Testis (tissue), 3 donors: Measurements from ENCODE around the gene DCST1. TPM values are rescaled to one million over a fixed set of nuclear protein-coding genes. Genes with fewer than 3 reads are reported as not detected.

ENCODE experiments used
- DNase-seq: peaks from one replicate; pipeline ENCODE4 v3.0.0-alpha.2; 2019
- H3K27ac ChIP-seq, 2 donors: fragments of 200-600 bp; sonication (generic); one replicate each; pipeline ENCODE4 v1.5.1; 2019
- H3K27me3 ChIP-seq: fragments of 200-600 bp; sonication (generic); one replicate; pipeline ENCODE4 v1.5.1; 2019
- H3K36me3 ChIP-seq: fragments of 200-600 bp; sonication (generic); one replicate; pipeline ENCODE4 v1.5.1; 2017; ENCODE audit warnings: low read depth; ENCODE audit errors: missing control alignments
- H3K4me1 ChIP-seq: fragments of 200-600 bp; sonication (generic); one replicate; pipeline ENCODE4 v1.5.1; 2019
- H3K4me3 ChIP-seq, 2 donors: fragments of 200-600 bp; sonication (generic); one replicate each; pipeline ENCODE4 v1.5.1; 2017 to 2019
- H3K9me3 ChIP-seq: fragments of 200-600 bp; sonication (generic); one replicate; pipeline ENCODE4 v1.5.1; 2017
- CTCF ChIP-seq, 3 experiments: fragments of 450-650 bp in 2 of 3; fragments of 200-600 bp in 1 of 3; sonication (generic) in 1 of 3; IDR thresholded peaks; one replicate each; pipeline ENCODE4 v1.5.1; 2016 to 2019; ENCODE audit warnings: antibody characterized with exemption in 3 of 3, mild to moderate bottlenecking in 2 of 3, moderate library complexity in 1 of 3
- POLR2A ChIP-seq: fragments of 450-650 bp; IDR thresholded peaks from one replicate; pipeline ENCODE4 v1.6.1; 2017; ENCODE audit warnings: antibody characterized with exemption, mild to moderate bottlenecking, moderate library complexity
- WGBS, 2 donors: methylation state at CpG; one replicate each; pipeline ENCODE4 v1.1.5; 2018; 5-methylcytosine and 5-hydroxymethylcytosine counted together
- intact Hi-C: fragments of 100-400 bp; cut with DNase I; formaldehyde crosslinking; loops from one replicate; pipeline ENCODE4 v1.15.1; 2023; ENCODE audit warnings: low total_unique reads
- polyA plus RNA-seq: library from polyadenylated mRNA; stranded (reverse); fragments of 350-450 nt; fragmentation: Illumina TruSeq; extraction: RNeasy Lipid Tissue Mini Kit (QIAGEN cat#74804); gene quantifications from one replicate; pipeline ENCODE4 v1.2.3, GENCODE V29; 2014; ENCODE audit warnings: low read depth, low replicate concordance; ENCODE audit not compliant: insufficient read depth
- total RNA-seq, 2 donors: library from RNA; depleted of rRNA; stranded (reverse); fragments of >200 nt; gene quantifications; one replicate each; pipeline ENCODE4 v1.2.3, GENCODE V29; 2016

DCST1 gene
- total and polyA plus RNA-seq, 3 donors from 2014 or later = 4.5 to 15.2 (median 9.4) TPM

- DNase-seq = no peak
- H3K9me3 ChIP-seq = no peaks in the 10 kb centered on the region
- peaks cover 21% of the 10 kb centered on the region for H3K4me1 ChIP-seq
- H3K4me3 ChIP-seq = peak overlapping the region; percentile 67 to 82
- intact Hi-C loops = no loop called here
- H3K36me3 ChIP-seq = no peaks in the 10 kb centered on the region
- no peaks in the 10 kb centered on the region for H3K27me3 ChIP-seq
- 0 to 2% methylated on average over 16 to 26 of the region's 27 CpGs for WGBS, 2 donors
- H3K27ac ChIP-seq = peak overlapping the region; percentile 67 to 88
- TF ChIP-seq CTCF (IDR thresholded peaks at IDR 0.05) = no peak
- no peak for TF ChIP-seq POLR2A
Observed at GRCh38 chr1:155051777-155052398, 18.3 kb downstream of the DCST1 start.

GRCh38 chr1:155052439-155053395, 19.1 kb downstream of the DCST1 start:
- WGBS, 2 donors = 54 to 67% methylated on average over 11 to 12 of the region's 12 CpGs
- intact Hi-C loops = no loop called here
- no peak for DNase-seq
- peak overlapping the region; percentile 67 to 82 for H3K4me3 ChIP-seq
- TF ChIP-seq CTCF (IDR thresholded peaks at IDR 0.05) = no peak
- TF ChIP-seq POLR2A = no peak
- no peaks in the 10 kb centered on the region for H3K36me3 ChIP-seq
- H3K27ac ChIP-seq = no peak overlapping the region
- H3K9me3 ChIP-seq = no peaks in the 10 kb centered on the region
- H3K4me1 ChIP-seq = peaks cover 21% of the 10 kb centered on the region
- H3K27me3 ChIP-seq = no peaks in the 10 kb centered on the region

- Histone ChIP-seq H3K36me3 (no peaks in the 10 kb centered on the region), H3K4me1 (peaks cover 21% of the 10 kb centered on the region)
- intact Hi-C loops = no loop called here
Observed at GRCh38 chr1:155053531-155054105, 20.0 kb downstream of the DCST1 start.

GRCh38 chr1:155057104-155057503, 23.5 kb downstream of the DCST1 start:
- intact Hi-C loops = no loop called here
- Histone ChIP-seq H3K27ac (no peak overlapping the region), H3K36me3 (no peaks in the 10 kb centered on the region)

More at GRCh38 chr1:155053531-155054105, 20.0 kb downstream of the DCST1 start:
- Histone ChIP-seq H3K27ac (no peak overlapping the region), H3K9me3 (no peaks in the 10 kb centered on the region), H3K27me3 (no peaks in the 10 kb centered on the region), H3K4me3 (no peak overlapping the region)
- TF ChIP-seq CTCF (IDR thresholded peaks at IDR 0.05) = no peak
- TF ChIP-seq POLR2A = no peak
- no peak for DNase-seq
- WGBS, 2 donors = 89 to 95% methylated on average over 7 of the region's 7 CpGs

More at GRCh38 chr1:155057104-155057503, 23.5 kb downstream of the DCST1 start:
- 91 to 94% methylated on average over 6 to 8 of the region's 8 CpGs for WGBS, 2 donors
- TF ChIP-seq CTCF (IDR thresholded peaks at IDR 0.05) = no peak
- no peak for TF ChIP-seq POLR2A
- DNase-seq = no peak
- no peak overlapping the region for H3K4me3 ChIP-seq
- no peaks in the 10 kb centered on the region for H3K27me3 ChIP-seq
- no peaks in the 10 kb centered on the region for H3K9me3 ChIP-seq
- peaks cover 8% of the 10 kb centered on the region for H3K4me1 ChIP-seq
